ENCODE data around the gene LRRC51.
"Not testable (repeated sequence)": the region's sequence is repeated elsewhere in the genome, so short reads cannot be mapped to it uniquely, and the experiment has no call there.

The LRRC51 gene

DNA sequence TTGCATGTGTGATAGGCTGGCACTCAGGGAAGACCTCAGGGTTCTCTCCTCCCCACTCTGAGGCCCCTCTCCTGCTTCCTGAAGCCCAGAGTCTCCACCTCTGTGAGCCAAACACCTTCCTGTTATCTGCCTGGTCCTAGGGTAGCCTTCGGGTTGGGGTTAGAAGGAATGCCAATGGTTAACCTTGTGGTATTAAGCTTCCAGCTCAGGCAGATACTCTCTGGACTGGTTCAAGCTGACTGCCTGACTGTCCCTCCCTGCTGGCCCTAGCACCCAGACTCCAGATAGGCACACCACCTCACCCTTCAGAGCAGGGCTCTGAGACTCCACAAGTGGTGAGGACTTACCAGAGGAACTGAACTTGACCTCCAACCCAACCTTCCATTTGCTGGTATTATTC lies 61.9 kb downstream of the LRRC51 start:
- not testable (repeated sequence) for DNase-seq

DNA sequence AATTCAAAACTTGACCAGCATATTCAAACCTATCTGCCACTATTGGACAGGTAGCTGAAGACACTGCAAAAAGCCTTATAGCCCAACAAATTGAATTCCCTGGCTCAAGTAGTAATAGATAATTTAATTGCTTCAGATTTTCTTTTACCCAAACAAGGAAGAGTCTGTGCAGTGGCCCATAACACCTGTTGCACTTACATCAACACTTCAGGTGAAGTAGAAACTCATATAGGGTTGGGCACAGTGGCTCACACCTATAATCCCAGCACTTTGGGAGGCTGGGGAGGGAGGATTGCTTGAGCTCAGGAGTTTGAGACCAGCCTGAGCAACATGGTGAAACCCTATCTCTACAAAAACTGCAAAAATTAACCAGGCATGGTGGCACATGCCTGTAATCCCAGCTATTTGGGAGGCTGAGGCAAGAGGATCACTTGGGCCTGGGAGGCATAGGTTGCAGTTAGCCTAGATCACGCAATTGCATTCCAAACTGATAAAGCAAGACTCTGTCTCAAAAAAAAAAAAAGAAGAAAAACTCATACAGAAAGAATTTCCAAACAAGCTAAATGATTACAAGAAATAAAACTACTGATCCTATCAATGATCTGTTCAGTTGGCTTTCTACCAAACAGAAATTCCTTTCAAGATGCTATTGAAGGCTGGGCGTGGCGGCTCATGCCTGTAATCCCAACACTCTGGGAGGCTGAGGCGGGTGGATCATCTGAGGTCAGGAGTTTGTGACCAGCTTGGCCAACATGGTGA lies 64.3 kb downstream of the LRRC51 start:
- no peak for DNase-seq

Measured in activated effector memory CD4-positive, alpha-beta T cell treated with anti-CD3 and anti-CD28 coated beads, Interleukin-2, amount 50 U/mL, for 16 hours (primary cell).